Measurements from ENCODE around the gene UNC5CL.

- TF ChIP-seq EZH2 (IDR thresholded peaks at IDR 0.05; ENCODE audit: low read length, unreplicated experiment) (no peak), CTCF (conservative IDR thresholded peaks at IDR 0.05; ENCODE audit: low read depth, low read length) (no peak)
Observed at GRCh38 chr6:41078101-41078500, 39.1 kb upstream of the UNC5CL start.
